Measurements from ENCODE around the gene TFAM.

The TFAM gene

DNA sequence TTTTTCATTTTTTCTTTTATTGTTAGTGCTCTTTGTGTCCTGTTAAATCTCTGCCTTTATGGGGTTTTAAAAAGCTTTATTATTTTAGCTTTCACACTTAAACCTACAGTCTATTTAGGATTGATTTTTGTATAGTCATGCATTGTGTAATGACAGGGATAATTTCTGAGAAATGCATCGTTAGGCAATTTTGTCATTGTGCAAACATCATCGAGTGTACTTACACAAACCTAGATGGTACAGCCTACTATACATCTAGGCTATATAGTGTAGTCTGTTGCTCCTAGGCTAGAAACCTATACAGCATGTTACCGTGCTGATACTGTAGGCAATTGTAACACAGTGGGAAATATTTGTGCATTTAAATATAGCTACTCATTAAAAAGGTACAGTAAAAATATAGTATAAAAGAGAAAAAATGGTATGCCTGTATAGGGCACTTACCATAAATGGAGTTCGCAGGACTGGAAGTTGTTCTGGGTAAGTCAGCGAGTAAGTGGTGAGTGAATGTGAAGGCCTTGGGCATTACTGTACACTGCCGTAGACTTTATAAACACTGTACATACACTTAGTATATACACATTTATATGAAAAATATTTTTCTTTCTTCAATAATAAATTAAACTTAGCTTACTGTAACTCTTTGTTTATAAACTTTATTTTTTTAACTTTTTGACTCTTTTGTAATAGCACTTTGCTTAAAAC is 34.4 kb upstream of the TFAM start:
- DNase-seq (ENCODE audit: low read depth) = no peak
- TF ChIP-seq, protein P1, sequence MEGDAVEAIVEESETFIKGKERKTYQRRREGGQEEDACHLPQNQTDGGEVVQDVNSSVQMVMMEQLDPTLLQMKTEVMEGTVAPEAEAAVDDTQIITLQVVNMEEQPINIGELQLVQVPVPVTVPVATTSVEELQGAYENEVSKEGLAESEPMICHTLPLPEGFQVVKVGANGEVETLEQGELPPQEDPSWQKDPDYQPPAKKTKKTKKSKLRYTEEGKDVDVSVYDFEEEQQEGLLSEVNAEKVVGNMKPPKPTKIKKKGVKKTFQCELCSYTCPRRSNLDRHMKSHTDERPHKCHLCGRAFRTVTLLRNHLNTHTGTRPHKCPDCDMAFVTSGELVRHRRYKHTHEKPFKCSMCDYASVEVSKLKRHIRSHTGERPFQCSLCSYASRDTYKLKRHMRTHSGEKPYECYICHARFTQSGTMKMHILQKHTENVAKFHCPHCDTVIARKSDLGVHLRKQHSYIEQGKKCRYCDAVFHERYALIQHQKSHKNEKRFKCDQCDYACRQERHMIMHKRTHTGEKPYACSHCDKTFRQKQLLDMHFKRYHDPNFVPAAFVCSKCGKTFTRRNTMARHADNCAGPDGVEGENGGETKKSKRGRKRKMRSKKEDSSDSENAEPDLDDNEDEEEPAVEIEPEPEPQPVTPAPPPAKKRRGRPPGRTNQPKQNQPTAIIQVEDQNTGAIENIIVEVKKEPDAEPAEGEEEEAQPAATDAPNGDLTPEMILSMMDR (IDR thresholded peaks at IDR 0.05; ENCODE audit: low read depth, low read length, missing control alignments) = no peak
- no peak overlapping the region for H3K4me3 ChIP-seq (ENCODE audit: low read depth, low read length)

DNA sequence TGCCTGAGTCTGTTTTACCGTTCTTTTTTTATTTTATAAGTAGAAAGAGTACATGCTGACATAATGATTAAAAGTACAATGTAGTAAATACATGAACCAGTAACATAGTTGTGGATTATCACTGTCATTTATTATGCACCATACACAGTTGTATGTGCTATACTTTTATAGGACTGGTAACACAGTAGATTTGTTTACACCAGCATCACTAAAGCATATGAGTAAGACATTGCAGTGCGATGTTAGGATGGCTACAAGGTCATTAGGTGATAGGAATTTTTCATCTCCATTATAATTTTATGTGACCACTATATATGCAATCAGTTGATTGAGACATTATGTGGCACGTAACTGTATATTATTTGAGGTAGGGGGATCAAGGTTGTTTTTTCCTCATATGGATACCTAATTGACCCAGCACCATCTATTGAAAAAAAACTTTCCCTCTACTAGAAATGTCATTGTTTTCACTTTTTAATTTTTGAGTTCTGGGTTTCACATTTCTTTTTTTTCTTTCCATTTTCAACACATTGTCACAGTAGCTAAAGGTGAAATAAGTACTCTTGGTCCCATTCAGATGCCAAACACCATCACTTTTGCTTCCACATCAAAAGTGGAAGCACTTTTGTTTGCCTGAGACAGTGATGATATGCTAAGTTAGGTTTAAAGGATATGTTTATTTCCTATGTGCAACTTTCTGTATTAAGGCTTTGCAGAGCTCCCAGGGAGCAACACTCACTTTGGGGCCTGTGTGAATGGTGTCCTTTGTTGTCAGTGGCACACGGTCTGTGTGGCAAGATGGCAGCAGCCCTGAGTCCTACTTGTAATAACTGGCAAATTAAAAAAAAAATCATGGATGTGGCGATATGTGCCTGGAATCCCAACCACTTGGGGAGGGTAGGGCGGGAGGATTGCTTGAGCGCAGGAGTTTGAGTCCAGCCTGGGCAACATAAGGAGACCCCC is 33.3 kb upstream of the TFAM start:
- TF ChIP-seq, protein P1 (IDR thresholded peaks at IDR 0.05; ENCODE audit: low read depth, low read length, missing control alignments) = no peak
- no peak overlapping the region for H3K4me3 ChIP-seq (ENCODE audit: low read depth, low read length)
- no peak for DNase-seq (ENCODE audit: low read depth)

DNA sequence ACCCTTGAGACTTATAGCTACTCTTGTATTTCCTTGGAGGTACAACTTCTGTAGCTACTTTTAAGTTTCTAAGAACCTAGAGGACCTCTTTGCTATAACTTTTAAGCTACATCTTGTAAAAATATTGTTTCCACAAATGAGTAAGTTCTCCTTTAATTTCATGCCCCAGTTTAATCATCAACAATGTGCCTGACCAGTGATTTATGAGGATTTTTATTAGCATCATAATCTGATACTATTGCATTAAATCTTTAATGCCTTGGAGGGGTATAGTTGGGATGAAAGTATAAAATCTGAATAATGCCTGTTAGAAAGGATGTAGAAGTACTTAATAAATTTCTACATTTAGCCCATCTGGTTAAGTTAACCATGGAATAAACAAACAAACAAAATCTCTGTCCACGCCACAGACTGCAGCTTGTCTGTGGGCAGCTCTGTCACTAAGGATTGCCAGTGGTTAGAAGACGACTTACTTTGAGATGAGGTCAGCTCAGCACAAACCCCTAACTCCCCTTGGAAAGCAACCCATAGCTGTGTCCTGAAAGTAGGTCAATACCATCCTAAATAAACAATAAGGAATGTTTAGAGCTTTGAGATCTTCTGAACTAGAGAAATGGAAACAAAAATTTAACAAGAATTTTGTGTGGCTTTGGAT is 32.1 kb upstream of the TFAM start:
- H3K4me3 ChIP-seq (ENCODE audit: low read depth, low read length) = no peak overlapping the region
- DNase-seq (ENCODE audit: low read depth) = no peak
- TF ChIP-seq, protein P1 (IDR thresholded peaks at IDR 0.05; ENCODE audit: low read depth, low read length, missing control alignments) = no peak

DNA sequence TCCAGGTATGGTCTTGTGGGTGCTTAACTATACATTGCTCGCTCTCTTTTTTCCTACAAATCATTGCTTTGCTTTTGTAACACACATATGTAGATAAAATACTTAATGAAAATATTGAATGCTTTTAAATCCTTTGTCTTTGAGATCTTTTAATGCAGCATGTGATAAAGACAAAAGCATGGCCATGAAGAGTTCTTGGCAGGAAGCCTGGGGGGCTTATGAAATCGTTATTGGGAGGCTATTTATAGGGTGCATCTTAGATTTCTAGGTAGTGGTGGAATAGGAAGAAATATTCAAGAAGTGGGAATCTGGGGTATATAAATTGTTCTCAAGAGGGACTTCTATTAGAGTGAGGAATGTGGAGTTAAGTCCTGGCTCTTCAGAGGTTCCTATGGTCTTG is 28.5 kb upstream of the TFAM start:
- TF ChIP-seq, protein P1 (IDR thresholded peaks at IDR 0.05; ENCODE audit: low read depth, low read length, missing control alignments) = no peak
- DNase-seq (ENCODE audit: low read depth) = no peak
- no peak overlapping the region for H3K4me3 ChIP-seq (ENCODE audit: low read depth, low read length)

DNA sequence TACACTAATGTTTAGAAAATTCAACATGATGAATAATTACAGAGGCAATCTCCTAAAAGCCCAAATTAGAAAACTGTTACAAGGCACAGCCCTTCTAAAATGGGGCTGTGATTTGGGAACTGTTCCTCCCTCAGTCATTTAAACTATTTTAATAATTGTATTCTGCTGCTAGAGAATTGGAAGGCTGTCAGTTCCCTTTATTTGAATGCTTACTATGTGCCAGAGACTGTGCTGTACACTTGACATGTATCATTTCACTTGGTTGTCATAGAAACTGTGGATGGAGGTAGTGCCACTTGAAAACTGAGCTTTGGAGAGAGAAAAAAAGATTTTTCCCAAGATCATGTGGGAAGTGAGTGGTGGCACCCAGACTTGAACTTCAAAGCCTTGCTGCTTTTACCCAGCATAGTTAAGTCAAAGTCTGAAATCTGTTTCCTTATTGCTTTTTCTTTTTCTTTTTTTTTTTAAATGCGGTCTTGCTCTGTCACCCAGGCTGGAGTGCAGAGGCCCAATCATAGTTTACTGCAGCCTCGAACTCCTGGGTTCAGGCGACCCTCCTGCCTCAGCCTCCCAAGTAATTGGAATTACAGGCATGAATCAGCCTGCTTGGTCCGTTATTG is 26.8 kb upstream of the TFAM start:
- DNase-seq (ENCODE audit: low read depth) = no peak
- TF ChIP-seq, protein P1 (IDR thresholded peaks at IDR 0.05; ENCODE audit: low read depth, low read length, missing control alignments) = no peak
- H3K4me3 ChIP-seq (ENCODE audit: low read depth, low read length) = no peak overlapping the region

DNA sequence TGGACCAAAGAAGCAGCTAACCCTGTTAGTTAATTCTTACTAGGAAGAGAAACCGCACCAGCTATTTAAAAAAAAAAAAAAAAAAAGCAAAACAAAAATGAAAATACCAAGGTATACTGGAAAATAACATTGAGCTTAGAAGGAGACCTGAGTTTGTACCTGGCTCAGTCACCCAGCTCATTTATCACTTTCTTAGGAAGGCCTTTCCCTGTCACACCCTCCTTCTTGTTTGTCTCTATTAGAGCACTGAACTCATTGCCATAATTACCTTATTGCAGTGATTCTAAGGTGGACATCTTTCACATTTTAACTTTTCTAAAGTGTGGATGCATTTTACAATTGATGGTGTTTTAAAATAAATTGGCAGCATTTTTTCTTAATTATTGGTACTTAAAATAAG is 26.3 kb upstream of the TFAM start:
- H3K4me3 ChIP-seq (ENCODE audit: low read depth, low read length) = no peak overlapping the region
- DNase-seq (ENCODE audit: low read depth) = no peak
- TF ChIP-seq, protein P1 (IDR thresholded peaks at IDR 0.05; ENCODE audit: low read depth, low read length, missing control alignments) = no peak

Data from GM12864 (cell line).